GM12892 (cell line): ENCODE measurements around the gene INPP5A.

Source experiments
- POLR2A ChIP-seq: IDR thresholded peaks from 2 replicates; pipeline ENCODE4 v1.6.1; 2011; ENCODE audit warnings: low read depth, low read length, control low read depth
- POLR2AphosphoS5 ChIP-seq: IDR thresholded peaks from 2 replicates; pipeline ENCODE4 v1.6.1; 2011; ENCODE audit warnings: low read depth, low read length, control low read depth

GRCh38 chr10:132758865-132759264 lies 221.3 kb downstream of the INPP5A start:
- TF ChIP-seq POLR2A (no peak), POLR2AphosphoS5 (no peak)
